ENCODE data around the gene EPS8L2.

EPS8L2 gene

GRCh38 chr11:762421-763072 is 56.5 kb downstream of the EPS8L2 start:
- DNase-seq (ENCODE audit: low read depth in 3 of 3), result no peak

- DNase-seq (ENCODE audit: low read depth in 3 of 3), result no peak
These were observed 57.0 kb downstream of the EPS8L2 start for GRCh38 chr11:763073-763463.

GRCh38 chr11:763549-764321 is 57.7 kb downstream of the EPS8L2 start:
- no peak for DNase-seq (ENCODE audit: low read depth in 3 of 3)

GRCh38 chr11:764322-765024 is 58.4 kb downstream of the EPS8L2 start:
- no peak for DNase-seq (ENCODE audit: low read depth in 3 of 3)

- DNase-seq (ENCODE audit: low read depth in 3 of 3), result peak in 2 of 3 experiments; percentile 29 to 39
These were observed 59.2 kb downstream of the EPS8L2 start for GRCh38 chr11:765025-765801.

- no peak for DNase-seq (ENCODE audit: low read depth in 3 of 3)
These were observed 59.7 kb downstream of the EPS8L2 start for GRCh38 chr11:765802-766091.

- no peak for DNase-seq (ENCODE audit: low read depth in 3 of 3)
These were observed 60.3 kb downstream of the EPS8L2 start for GRCh38 chr11:766106-766935.

- no peak for DNase-seq (ENCODE audit: low read depth in 3 of 3)
These were observed 60.8 kb downstream of the EPS8L2 start for GRCh38 chr11:766936-767210.

GRCh38 chr11:767238-767637 is 61.2 kb downstream of the EPS8L2 start:
- DNase-seq (ENCODE audit: low read depth in 3 of 3), result no peak

GRCh38 chr11:769887-770641 is 64.0 kb downstream of the EPS8L2 start:
- no peak for DNase-seq (ENCODE audit: low read depth in 3 of 3)

GRCh38 chr11:770642-771616 is 64.9 kb downstream of the EPS8L2 start:
- no peak for DNase-seq (ENCODE audit: low read depth in 3 of 3)

- no peak for DNase-seq (ENCODE audit: low read depth in 3 of 3)
These were observed 65.7 kb downstream of the EPS8L2 start for GRCh38 chr11:771617-772204.

GRCh38 chr11:772429-773390 is 66.7 kb downstream of the EPS8L2 start:
- no peak for DNase-seq (ENCODE audit: low read depth in 3 of 3)

- no peak for DNase-seq (ENCODE audit: low read depth in 3 of 3)
These were observed 67.4 kb downstream of the EPS8L2 start for GRCh38 chr11:773425-773824.

- no peak for DNase-seq (ENCODE audit: low read depth in 3 of 3)
These were observed 67.8 kb downstream of the EPS8L2 start for GRCh38 chr11:773830-774229.

- no peak for DNase-seq (ENCODE audit: low read depth in 3 of 3)
These were observed 69.0 kb downstream of the EPS8L2 start for GRCh38 chr11:774873-775592.

GRCh38 chr11:776263-776560 is 70.2 kb downstream of the EPS8L2 start:
- no peak for DNase-seq (ENCODE audit: low read depth in 3 of 3)
